OCI-LY3 (cell line): ENCODE results near the gene UROC1.

Source experiments
- H2AFZ ChIP-seq: fragments of 200-600, 300-600 bp; shearing (Covaris generic); 2 replicates; pipeline ENCODE4 v1.6.0; 2014; ENCODE audit warnings: antibody characterized with exemption, low read depth, low read length
- H3K27ac ChIP-seq: fragments of 200-600, 300-600 bp; sonication (generic); 2 replicates; pipeline ENCODE4 v1.5.1; 2014; ENCODE audit warnings: mild to moderate bottlenecking, low read length, moderate library complexity, mixed read lengths
- H3K27me3 ChIP-seq: fragments of 200-600, 300-600 bp; sonication (generic); 2 replicates; pipeline ENCODE4 v1.6.1; 2014; ENCODE audit warnings: low read depth, low read length, mixed read lengths
- H3K36me3 ChIP-seq: fragments of 200-600, 300-600 bp; sonication (generic); replicated peaks from 2 replicates; pipeline ENCODE3; 2014; ENCODE audit warnings: low read depth, low read length, mixed read lengths
- H3K4me1 ChIP-seq: fragments of 300-600, 200-600 bp; sonication (generic); 2 replicates; pipeline ENCODE4 v1.6.1; 2014; ENCODE audit warnings: low read length, mixed read lengths
- H3K4me2 ChIP-seq: fragments of 200-600, 300-600 bp; sonication (generic); 2 replicates; pipeline ENCODE4 v1.6.1; 2014; ENCODE audit warnings: low read length, mixed read lengths
- H3K4me3 ChIP-seq: fragments of 300-600, 200-600 bp; sonication (generic); 2 replicates; pipeline ENCODE4 v1.5.1; 2014; ENCODE audit warnings: antibody characterized with exemption, mild to moderate bottlenecking, low read length, moderate library complexity
- H3K79me2 ChIP-seq: fragments of 300-600, 200-600 bp; shearing (Covaris generic); 2 replicates; pipeline ENCODE4 v1.6.1; 2014; ENCODE audit warnings: mild to moderate bottlenecking, low read length, mixed read lengths
- H3K9ac ChIP-seq: fragments of 300-600, 200-600 bp; shearing (Covaris generic); 2 replicates; pipeline ENCODE4 v1.6.0; 2014; ENCODE audit warnings: mild to moderate bottlenecking, low read length, moderate library complexity
- H3K9me3 ChIP-seq: fragments of 200-600, 300-600 bp; shearing (Covaris generic); 2 replicates; pipeline ENCODE4 v1.6.1; 2014; ENCODE audit warnings: low read length, mixed read lengths; ENCODE audit not compliant: insufficient read depth
- H4K20me1 ChIP-seq: fragments of 200-600, 300-600 bp; sonication (generic); 2 replicates; pipeline ENCODE4 v1.6.1; 2016; ENCODE audit warnings: low read length, mixed read lengths; ENCODE audit not compliant: insufficient read depth
- EZH2phosphoT487 ChIP-seq: fragments of 200-600 bp; shearing (Covaris generic); IDR thresholded peaks from 2 replicates; pipeline ENCODE4 v1.6.1; 2018; ENCODE audit warnings: antibody characterized with exemption, mixed run types, low read depth
- TF ChIP-seq, protein P1 (sequence below): fragments of 200-600, 300-600 bp; sonication (generic); IDR thresholded peaks from 2 replicates; pipeline ENCODE4 v1.5.1; 2014; ENCODE audit warnings: antibody characterized with exemption, low read length, low read depth

UROC1 gene

DNA sequence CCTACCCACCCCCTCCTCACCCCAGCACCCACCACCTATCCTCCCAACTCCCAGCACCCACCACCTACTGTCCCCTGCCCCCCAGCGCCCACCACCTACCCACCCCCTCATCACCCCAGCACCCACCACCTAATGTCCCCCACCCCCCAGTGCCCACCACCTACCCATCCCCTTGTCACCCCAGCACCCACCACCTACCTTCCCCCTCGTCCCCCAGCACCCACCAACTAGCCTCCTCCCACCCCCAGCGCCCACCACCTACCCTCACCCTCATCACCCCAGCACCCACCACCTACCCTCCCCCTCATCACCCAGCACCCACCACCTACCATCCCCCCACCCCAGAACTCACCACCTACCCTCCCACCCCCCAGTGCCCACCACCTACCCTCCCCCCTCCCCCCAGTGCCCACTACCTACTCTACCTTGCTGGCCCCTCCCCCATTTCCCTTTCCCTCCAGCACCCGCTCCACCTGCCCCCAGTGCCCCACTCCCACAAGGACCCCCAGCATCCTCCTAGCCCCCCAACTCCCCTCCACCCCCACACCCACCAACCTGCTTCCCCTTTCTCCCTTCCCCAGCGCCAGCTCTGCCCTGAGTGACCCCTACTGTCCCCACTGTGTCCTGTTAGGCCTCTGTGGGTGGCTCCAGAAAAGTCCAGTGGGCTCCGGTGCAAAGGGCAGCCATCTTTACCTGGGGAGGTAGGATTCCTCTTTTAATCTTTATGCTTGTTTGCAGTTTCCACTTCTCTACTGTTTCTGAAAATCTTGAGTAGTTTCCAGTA is 1.2 kb downstream of the UROC1 start:
- Histone ChIP-seq H3K27me3 (no peaks in the 10 kb centered on the region), H3K36me3 (no peaks in the 10 kb centered on the region), H2AFZ (no peak overlapping the region), H3K27ac (no peak overlapping the region), H3K9ac (no peak overlapping the region), H3K9me3 (no peaks in the 10 kb centered on the region), H3K4me3 (no peak overlapping the region), H3K79me2 (no peaks in the 10 kb centered on the region), H3K4me2 (no peak overlapping the region), H3K4me1 (no peaks in the 10 kb centered on the region), H4K20me1 (no peaks in the 10 kb centered on the region)
- TF ChIP-seq EZH2phosphoT487: no peak

DNA sequence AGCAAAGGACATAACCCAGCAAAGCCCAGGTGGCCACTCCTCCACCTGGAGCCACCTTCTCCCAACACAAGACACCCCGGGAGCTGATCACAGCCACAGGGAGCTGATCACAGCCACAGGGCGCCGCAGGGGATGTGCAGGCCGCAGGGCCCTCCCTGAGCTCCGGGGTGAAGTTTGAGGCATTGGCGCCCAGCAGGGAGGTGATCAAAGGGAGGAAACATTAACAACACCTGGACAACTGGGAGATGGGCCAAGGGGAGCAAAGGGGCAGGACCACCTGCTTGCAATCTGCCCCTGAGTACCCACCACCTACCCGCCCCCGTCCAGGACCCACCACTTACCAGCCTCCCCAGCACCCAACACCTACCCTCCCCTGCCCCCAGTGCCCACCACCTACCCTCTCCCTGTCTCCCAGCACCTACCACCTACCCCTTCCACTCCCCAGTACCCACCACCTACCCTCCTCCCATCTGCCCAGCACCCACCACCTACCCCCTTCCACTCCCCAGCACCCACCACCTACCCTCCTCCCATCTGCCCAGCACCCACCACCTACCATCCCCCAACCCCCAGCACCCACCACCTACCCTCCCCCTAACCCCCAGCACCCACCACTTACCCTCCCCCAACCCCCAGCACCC is 2.4 kb downstream of the UROC1 start:
- Histone ChIP-seq H3K9ac (no peak overlapping the region), H4K20me1 (no peaks in the 10 kb centered on the region), H3K4me2 (no peak overlapping the region), H3K27ac (no peak overlapping the region), H2AFZ (no peak overlapping the region), H3K79me2 (no peaks in the 10 kb centered on the region), H3K9me3 (no peaks in the 10 kb centered on the region), H3K4me1 (no peaks in the 10 kb centered on the region), H3K4me3 (no peak overlapping the region), H3K36me3 (no peaks in the 10 kb centered on the region), H3K27me3 (no peaks in the 10 kb centered on the region)
- TF ChIP-seq, protein P1, sequence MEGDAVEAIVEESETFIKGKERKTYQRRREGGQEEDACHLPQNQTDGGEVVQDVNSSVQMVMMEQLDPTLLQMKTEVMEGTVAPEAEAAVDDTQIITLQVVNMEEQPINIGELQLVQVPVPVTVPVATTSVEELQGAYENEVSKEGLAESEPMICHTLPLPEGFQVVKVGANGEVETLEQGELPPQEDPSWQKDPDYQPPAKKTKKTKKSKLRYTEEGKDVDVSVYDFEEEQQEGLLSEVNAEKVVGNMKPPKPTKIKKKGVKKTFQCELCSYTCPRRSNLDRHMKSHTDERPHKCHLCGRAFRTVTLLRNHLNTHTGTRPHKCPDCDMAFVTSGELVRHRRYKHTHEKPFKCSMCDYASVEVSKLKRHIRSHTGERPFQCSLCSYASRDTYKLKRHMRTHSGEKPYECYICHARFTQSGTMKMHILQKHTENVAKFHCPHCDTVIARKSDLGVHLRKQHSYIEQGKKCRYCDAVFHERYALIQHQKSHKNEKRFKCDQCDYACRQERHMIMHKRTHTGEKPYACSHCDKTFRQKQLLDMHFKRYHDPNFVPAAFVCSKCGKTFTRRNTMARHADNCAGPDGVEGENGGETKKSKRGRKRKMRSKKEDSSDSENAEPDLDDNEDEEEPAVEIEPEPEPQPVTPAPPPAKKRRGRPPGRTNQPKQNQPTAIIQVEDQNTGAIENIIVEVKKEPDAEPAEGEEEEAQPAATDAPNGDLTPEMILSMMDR: no peak
- no peak for TF ChIP-seq EZH2phosphoT487

DNA sequence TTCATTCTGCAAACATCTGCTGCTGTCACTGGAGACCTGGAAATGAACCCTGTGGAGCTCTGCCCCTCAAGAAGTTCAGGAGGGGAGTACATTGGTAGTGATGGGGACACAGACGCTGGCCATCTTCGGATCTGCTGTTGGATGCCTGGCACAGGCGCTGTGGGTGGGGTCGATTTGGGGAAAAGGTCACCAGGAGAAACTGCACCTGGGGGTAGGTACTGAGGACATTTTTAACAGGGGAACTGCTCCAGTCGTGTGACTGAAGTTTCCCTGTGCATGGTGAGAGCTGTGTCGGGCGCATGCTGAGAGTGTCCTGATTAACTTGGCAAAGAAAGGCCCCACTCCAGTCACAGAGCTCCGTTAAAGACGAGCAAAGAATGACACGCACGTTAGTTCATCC is 3.4 kb downstream of the UROC1 start:
- Histone ChIP-seq H3K4me2 (no peak overlapping the region), H3K4me1 (no peaks in the 10 kb centered on the region), H3K9ac (no peak overlapping the region), H4K20me1 (no peaks in the 10 kb centered on the region), H3K27me3 (no peaks in the 10 kb centered on the region), H3K9me3 (no peaks in the 10 kb centered on the region), H3K27ac (no peak overlapping the region), H2AFZ (no peak overlapping the region), H3K79me2 (no peaks in the 10 kb centered on the region), H3K36me3 (no peaks in the 10 kb centered on the region), H3K4me3 (no peak overlapping the region)
- no peak for TF ChIP-seq EZH2phosphoT487
- TF ChIP-seq, protein P1: no peak

DNA sequence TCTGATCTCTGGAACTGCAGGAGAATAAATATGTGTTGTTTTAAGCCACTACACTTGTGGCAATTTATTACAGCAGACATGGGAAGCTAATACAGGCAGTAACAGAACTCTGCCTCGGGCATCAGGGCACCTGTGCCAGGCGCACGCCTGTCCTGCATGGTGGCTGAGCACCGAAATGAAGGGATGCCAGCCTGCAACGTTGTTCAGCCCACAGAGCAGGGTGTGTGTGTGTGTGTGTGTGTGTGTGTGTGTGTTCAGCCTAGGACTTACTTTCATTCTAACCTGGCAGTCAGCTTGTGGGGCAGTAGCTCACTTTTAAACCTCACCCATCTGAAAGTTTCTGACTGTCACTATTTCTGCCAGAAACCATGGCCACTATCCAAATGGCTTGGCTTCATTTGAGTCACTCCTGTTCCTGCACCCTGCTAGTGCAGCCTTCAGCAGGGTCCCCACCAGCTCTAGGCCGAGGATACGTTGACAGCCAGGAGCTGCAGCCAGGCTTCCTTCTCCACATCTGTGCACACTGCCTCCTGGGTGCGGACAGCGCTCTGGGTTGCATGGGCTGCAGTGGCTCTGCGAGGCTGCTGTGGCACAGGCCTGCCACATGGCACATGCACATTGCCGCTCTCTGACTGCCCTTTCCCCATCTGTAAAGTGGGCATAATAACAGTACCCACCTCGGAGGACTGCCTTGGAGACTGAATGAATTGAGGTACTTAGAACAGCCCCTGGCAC is 4.5 kb downstream of the UROC1 start:
- H3K4me2 ChIP-seq: no peak overlapping the region
- H2AFZ ChIP-seq: no peak overlapping the region
- no peaks in the 10 kb centered on the region for H3K79me2 ChIP-seq
- H3K4me3 ChIP-seq: no peak overlapping the region
- H3K9ac ChIP-seq: no peak overlapping the region
- TF ChIP-seq, protein P1: no peak
- TF ChIP-seq EZH2phosphoT487: no peak
- H3K9me3 ChIP-seq: no peaks in the 10 kb centered on the region
- H4K20me1 ChIP-seq: no peaks in the 10 kb centered on the region
- no peaks in the 10 kb centered on the region for H3K36me3 ChIP-seq
- H3K27me3 ChIP-seq: no peaks in the 10 kb centered on the region
- H3K4me1 ChIP-seq: no peaks in the 10 kb centered on the region
- H3K27ac ChIP-seq: no peak overlapping the region
